Measurements from ENCODE around the gene BBS5.
"Not testable (repeated sequence)": the region's sequence is repeated elsewhere in the genome, so short reads cannot be mapped to it uniquely, and the experiment has no call there.

BBS5 gene

GRCh38 chr2:169490834-169491233 is 11.5 kb downstream of the BBS5 start:
- no peak for DNase-seq

GRCh38 chr2:169491378-169491777 is 12.1 kb downstream of the BBS5 start:
- DNase-seq: no peak

GRCh38 chr2:169493360-169493759 is 14.1 kb downstream of the BBS5 start:
- DNase-seq: no peak

GRCh38 chr2:169495310-169495928 is 16.1 kb downstream of the BBS5 start:
- no peak for DNase-seq

- DNase-seq: no peak
Measured at GRCh38 chr2:169504651-169505050, 25.4 kb downstream of the BBS5 start.

GRCh38 chr2:169507698-169508097 is 28.4 kb downstream of the BBS5 start:
- DNase-seq: no peak

GRCh38 chr2:169509298-169509885 is 30.1 kb downstream of the BBS5 start, which contains the start of gene KLHL41:
Gene KLHL41, plus strand, starts transcription at chr2:169509702. Its CDS starts 77 bp downstream, at chr2:169509779.
- DNase-seq: no peak

GRCh38 chr2:169509955-169510354 is 30.7 kb downstream of the BBS5 start:
- DNase-seq: no peak

- no peak for DNase-seq
Measured at GRCh38 chr2:169510496-169510895, 31.2 kb downstream of the BBS5 start.

GRCh38 chr2:169511818-169512217 is 32.5 kb downstream of the BBS5 start:
- DNase-seq: no peak

- no peak for DNase-seq
Measured at GRCh38 chr2:169512525-169512924, 33.2 kb downstream of the BBS5 start.

GRCh38 chr2:169513094-169513493 is 33.8 kb downstream of the BBS5 start:
- no peak for DNase-seq

- DNase-seq: no peak
Measured at GRCh38 chr2:169513926-169514325, 34.6 kb downstream of the BBS5 start.

- not testable (repeated sequence) for DNase-seq
Measured at GRCh38 chr2:169514758-169515157, 35.5 kb downstream of the BBS5 start.

GRCh38 chr2:169516488-169516995 is 37.2 kb downstream of the BBS5 start:
- DNase-seq: not testable (repeated sequence)

GRCh38 chr2:169520896-169521295 is 41.6 kb downstream of the BBS5 start:
- no peak for DNase-seq

- no peak for DNase-seq
Measured at GRCh38 chr2:169523681-169524080, 44.4 kb downstream of the BBS5 start.

GRCh38 chr2:169525434-169525833 is 46.1 kb downstream of the BBS5 start:
- no peak for DNase-seq

- DNase-seq: no peak
Measured at GRCh38 chr2:169526451-169526850, 47.2 kb downstream of the BBS5 start.

GRCh38 chr2:169528271-169528701 is 49.0 kb downstream of the BBS5 start:
- DNase-seq: peak; percentile 73

GRCh38 chr2:169539460-169539859 is 60.2 kb downstream of the BBS5 start:
- not testable (repeated sequence) for DNase-seq

GRCh38 chr2:169540146-169540545 is 60.9 kb downstream of the BBS5 start:
- no peak for DNase-seq

GRCh38 chr2:169542433-169542832 is 63.1 kb downstream of the BBS5 start:
- DNase-seq: no peak

GRCh38 chr2:169546756-169547155 is 67.5 kb downstream of the BBS5 start:
- DNase-seq: no peak
